IMR-90 (cell line): Measurements from ENCODE around the gene ELL2. TPM values are rescaled to one million over a fixed set of nuclear protein-coding genes. Genes with fewer than 3 reads are reported as not detected.

Experiments used
- ATAC-seq: fragments of 200-7000 bp; cut with Tn5 transposase; 2 replicates; pipeline ENCODE4 v1.9.1; 2020; ENCODE audit warnings: low read depth, mild to moderate bottlenecking, moderate library complexity
- BruUV-seq: library from RNA; stranded (reverse); fragments of 400-500 nt; replicated peaks from 2 replicates; lab custom pipeline; 2021; lab: Mats Ljungman, UMichigan
- CTCF ChIA-PET: fragments of 300-600 bp; formaldehyde crosslinking; extraction: SDS; loops from one replicate; lab custom pipeline; 2021; ENCODE audit warnings: antibody characterized with exemption; lab: Yijun Ruan, JAX
- POLR2A ChIA-PET: fragments of 300-600 bp; sonication (Branson Sonifier 250); formaldehyde crosslinking; loops from one replicate; lab custom pipeline; 2022; ENCODE audit warnings: antibody characterized with exemption; ENCODE audit not compliant: unreplicated experiment; lab: Charles Lee
- DNase-seq: peaks from one replicate; pipeline ENCODE4 v3.0.0; 2013
- H2AFZ ChIP-seq: replicated peaks from 2 replicates; pipeline ENCODE3; 2013; ENCODE audit warnings: low read length, mild to moderate bottlenecking; ENCODE audit not compliant: poor library complexity
- H2AK5ac ChIP-seq: 2 replicates; pipeline ENCODE4 v1.6.1; 2013; ENCODE audit warnings: low read depth, low read length, inconsistent platforms
- H2AK9ac ChIP-seq: replicated peaks from 2 replicates; pipeline ENCODE3; 2013; ENCODE audit warnings: mild to moderate bottlenecking, low read depth, low read length, moderate library complexity; ENCODE audit not compliant: poor library complexity
- H2BK120ac ChIP-seq: 2 replicates; pipeline ENCODE4 v1.6.1; 2013; ENCODE audit warnings: low read depth, low read length, inconsistent platforms
- H2BK15ac ChIP-seq: 3 replicates; pipeline ENCODE4 v1.6.1; 2013; ENCODE audit warnings: low read depth, low read length, inconsistent platforms
- H2BK20ac ChIP-seq: 2 replicates; pipeline ENCODE4 v1.6.1; 2013; ENCODE audit warnings: low read depth, mild to moderate bottlenecking, inconsistent platforms, low read length, moderate library complexity
- H2BK5ac ChIP-seq: 2 replicates; pipeline ENCODE4 v1.6.1; 2013; ENCODE audit warnings: mild to moderate bottlenecking, low read depth, low read length, inconsistent platforms; ENCODE audit not compliant: poor library complexity, severe bottlenecking
- H3K14ac ChIP-seq: replicated peaks from 2 replicates; pipeline ENCODE4 v1.6.1; 2013; ENCODE audit warnings: low read depth, low read length, inconsistent platforms
- H3K18ac ChIP-seq: 2 replicates; pipeline ENCODE4 v1.6.1; 2013; ENCODE audit warnings: low read depth, low read length, control low read depth
- H3K23ac ChIP-seq: 2 replicates; pipeline ENCODE4 v1.6.1; 2013; ENCODE audit warnings: low read depth, low read length, inconsistent platforms
- H3K27ac ChIP-seq: 2 replicates; pipeline ENCODE4 v1.5.1; 2013; ENCODE audit warnings: mild to moderate bottlenecking, control low read depth, low read length; ENCODE audit not compliant: insufficient read depth
- H3K27me3 ChIP-seq: 2 replicates; pipeline ENCODE4 v1.6.1; 2013; ENCODE audit warnings: low read length; ENCODE audit not compliant: control insufficient read depth, insufficient read depth
- H3K36me3 ChIP-seq: 2 replicates; pipeline ENCODE4 v1.6.1; 2013; ENCODE audit warnings: low read length, mixed read lengths; ENCODE audit not compliant: control insufficient read depth, insufficient read depth
- H3K4ac ChIP-seq: 2 replicates; pipeline ENCODE4 v1.6.1; 2013; ENCODE audit warnings: low read depth, low read length, inconsistent platforms
- H3K4me1 ChIP-seq: 2 replicates; pipeline ENCODE4 v1.6.1; 2013; ENCODE audit warnings: low read length, mixed read lengths; ENCODE audit not compliant: control insufficient read depth, insufficient read depth
- H3K4me2 ChIP-seq: 2 replicates; pipeline ENCODE4 v1.6.1; 2013; ENCODE audit warnings: low read depth, mild to moderate bottlenecking, control low read depth, low read length, moderate library complexity
- H3K4me3 ChIP-seq: 2 replicates; pipeline ENCODE4 v1.5.1; 2013; ENCODE audit warnings: low read depth, mild to moderate bottlenecking, control low read depth, low read length, moderate library complexity; ENCODE audit not compliant: insufficient read depth
- H3K56ac ChIP-seq: 2 replicates; pipeline ENCODE4 v1.6.1; 2013; ENCODE audit warnings: low read length, inconsistent platforms; ENCODE audit not compliant: insufficient read depth; ENCODE audit errors: extremely low read depth
- H3K79me1 ChIP-seq, 2 experiments: 2 replicates each; pipeline ENCODE4 v1.6.1; 2013; ENCODE audit warnings: low read length in 2 of 2, inconsistent platforms in 1 of 2, low read depth in 1 of 2
- H3K9ac ChIP-seq: 2 replicates; pipeline ENCODE4 v1.6.1; 2013; ENCODE audit warnings: low read depth, low read length, control low read depth
- H3K9me1 ChIP-seq: 2 replicates; pipeline ENCODE4 v1.6.1; 2013; ENCODE audit warnings: low read length, inconsistent platforms; ENCODE audit not compliant: insufficient read depth
- H3K9me3 ChIP-seq: 2 replicates; pipeline ENCODE4 v1.6.1; 2013; ENCODE audit warnings: low read length; ENCODE audit not compliant: control insufficient read depth, insufficient read depth
- H4K20me1 ChIP-seq: 2 replicates; pipeline ENCODE4 v1.6.1; 2013; ENCODE audit warnings: low read length, inconsistent platforms; ENCODE audit not compliant: insufficient read depth
- H4K5ac ChIP-seq: 2 replicates; pipeline ENCODE4 v1.6.1; 2013; ENCODE audit warnings: mild to moderate bottlenecking, low read depth, low read length, control low read depth
- H4K8ac ChIP-seq, 2 experiments: 2 replicates each; pipeline ENCODE4 v1.6.1; 2013; ENCODE audit warnings: low read depth in 2 of 2, low read length in 2 of 2, control low read depth in 1 of 2, inconsistent platforms in 1 of 2
- H4K91ac ChIP-seq: 2 replicates; pipeline ENCODE4 v1.6.1; 2013; ENCODE audit warnings: low read depth, low read length, inconsistent platforms; ENCODE audit not compliant: insufficient read depth
- CEBPB ChIP-seq: IDR thresholded peaks from 2 replicates; pipeline ENCODE4 v1.6.1; 2012; ENCODE audit warnings: low read depth, low read length, improper control_type of control experiment
- CHD1 ChIP-seq: IDR thresholded peaks from 2 replicates; pipeline ENCODE4 v1.6.1; 2012; ENCODE audit warnings: low read depth, low read length, improper control_type of control experiment
- FOS ChIP-seq: fragments of 150-350 bp; IDR thresholded peaks from 2 replicates; pipeline ENCODE4 v1.6.1; 2016; ENCODE audit warnings: low read depth, low read length
- MAFK ChIP-seq: IDR thresholded peaks from 2 replicates; pipeline ENCODE4 v1.6.1; 2012; ENCODE audit warnings: low read depth, low read length, improper control_type of control experiment
- MAZ ChIP-seq: IDR thresholded peaks from 2 replicates; pipeline ENCODE4 v1.6.1; 2012; ENCODE audit warnings: low read depth, mild to moderate bottlenecking, low read length, improper control_type of control experiment, moderate library complexity, borderline replicate concordance
- MXI1 ChIP-seq: IDR thresholded peaks from 2 replicates; pipeline ENCODE4 v1.6.1; 2012; ENCODE audit warnings: low read depth, mild to moderate bottlenecking, low read length, moderate library complexity, borderline replicate concordance
- NFE2L2 ChIP-seq: fragments of 150-350 bp; IDR thresholded peaks from 2 replicates; pipeline ENCODE4 v1.6.1; 2016; ENCODE audit warnings: low read depth, mild to moderate bottlenecking, low read length
- POLR2A ChIP-seq: IDR thresholded peaks from 2 replicates; pipeline ENCODE4 v1.6.1; 2012; ENCODE audit warnings: mild to moderate bottlenecking, low read depth, low read length
- RCOR1 ChIP-seq: IDR thresholded peaks from 2 replicates; pipeline ENCODE4 v1.6.1; 2012; ENCODE audit warnings: mild to moderate bottlenecking, low read length, improper control_type of control experiment; ENCODE audit not compliant: insufficient replicate concordance
- RFX5 ChIP-seq: IDR thresholded peaks from 2 replicates; pipeline ENCODE4 v1.8.0; 2012; ENCODE audit warnings: low read depth, mild to moderate bottlenecking, low read length, moderate library complexity
- SMC3 ChIP-seq: fragments of 150-350 bp; IDR thresholded peaks from 2 replicates; pipeline ENCODE4 v1.6.1; 2016; ENCODE audit warnings: low read depth, mild to moderate bottlenecking, antibody characterized with exemption, low read length, moderate library complexity
- whole genome bisulfite sequencing, 2 experiments: methylation state at CpG; one replicate each; pipeline versions ENCODE4 v1.1.5 to v1.1.7; 2013; ENCODE audit warnings: missing lambda C conversion rate in 2 of 2; ENCODE audit not compliant: insufficient read length in 1 of 2; ENCODE audit errors: extremely low coverage in 2 of 2; 5-methylcytosine and 5-hydroxymethylcytosine counted together
- dilution Hi-C: fragments of 300-500 bp; cut with HindIII; formaldehyde crosslinking; loops from one replicate; pipeline ENCODE4 v1.14.3; 2018; ENCODE audit warnings: low sequenced_read_pairs; ENCODE audit not compliant: unreplicated experiment
- in situ Hi-C: fragments of 300-500 bp; cut with MboI; formaldehyde crosslinking; loops from 3 replicates; pipeline ENCODE4 v1.14.3; 2019; ENCODE audit warnings: low sequenced_read_pairs, inconsistent platforms, mixed read lengths
- intact Hi-C: fragments of 100-400 bp; cut with micrococcal nuclease; formaldehyde crosslinking; loops from 2 replicates; pipeline ENCODE4 v1.10.0; 2022
- polyA plus RNA-seq, 3 experiments: library from polyadenylated mRNA; depleted of rRNA; stranded (reverse); fragments of >200 nt; gene quantifications; 2 replicates each; pipeline ENCODE4 v1.2.3, GENCODE V29; 2012; ENCODE audit warnings: low replicate concordance in 1 of 3
- total RNA-seq: library from RNA; depleted of rRNA; stranded (reverse); fragments of >200 nt; gene quantifications from 2 replicates; pipeline ENCODE4 v1.2.3, GENCODE V29; 2012
- TF ChIP-seq, protein P1 (sequence below): fragments of 150-350 bp; IDR thresholded peaks from 2 replicates; pipeline ENCODE4 v1.6.1; 2017; ENCODE audit warnings: mild to moderate bottlenecking, antibody characterized with exemption, low read length, low read depth
- TF ChIP-seq, protein P2 (sequence below): conservative IDR thresholded peaks from 2 replicates; pipeline ENCODE4 v1.5.1; 2012; ENCODE audit warnings: mild to moderate bottlenecking, low read depth, low read length, improper control_type of control experiment
- TF ChIP-seq, protein P3 (sequence below): fragments of 150-350 bp; IDR thresholded peaks from 2 replicates; pipeline ENCODE4 v1.6.1; 2016; ENCODE audit warnings: low read depth, mild to moderate bottlenecking, low read length, moderate library complexity, borderline replicate concordance

ELL2 gene
- total and polyA plus RNA-seq, 2 of the 4 experiments (the other 2 are of a cell fraction) = 61.4 to 92.5 TPM

DNA sequence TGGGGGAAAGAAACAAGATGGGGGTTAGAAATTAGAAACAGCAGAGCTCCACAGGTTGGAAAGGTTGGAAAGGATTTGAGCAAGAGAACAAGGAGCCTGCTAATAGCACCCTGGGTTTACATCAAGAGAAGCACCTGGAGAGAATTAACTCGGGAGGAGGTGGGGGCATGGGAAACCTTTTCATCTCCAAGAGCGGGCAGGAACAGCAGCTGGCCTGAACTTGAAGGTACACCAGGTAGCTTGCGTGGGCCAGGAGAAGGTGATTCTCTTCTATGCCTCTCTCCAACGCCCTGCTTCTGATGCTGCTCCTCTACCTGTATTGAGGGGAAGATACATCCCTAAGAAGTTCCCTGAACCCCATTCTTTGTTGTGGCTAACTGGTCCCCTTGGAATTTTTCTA is 102.0 kb downstream of the ELL2 start:
- Histone ChIP-seq H3K9me1 (peaks cover 29% of the 10 kb centered on the region), H2BK15ac (peak overlapping the region; percentile 94), H3K9ac (peak overlapping the region; percentile 69), H3K36me3 (no peaks in the 10 kb centered on the region), H4K20me1 (no peaks in the 10 kb centered on the region), H3K9me3 (no peaks in the 10 kb centered on the region), H3K4ac (peak overlapping the region; percentile 100), H3K56ac (peak overlapping the region; percentile 90), H3K4me1 (peaks cover 41% of the 10 kb centered on the region), H3K27me3 (no peaks in the 10 kb centered on the region), H4K91ac (peak overlapping the region; percentile 100), H2AK5ac (peak overlapping the region; percentile 99), H3K4me2 (peak overlapping the region; percentile 60), H2BK120ac (peak overlapping the region; percentile 100), H3K23ac (peak overlapping the region; percentile 96), H3K14ac (peak overlapping the region; percentile 99), H3K18ac (peak overlapping the region; percentile 100), H2BK20ac (peak overlapping the region; percentile 100), H3K79me1 (peaks cover 4 to 55% of the 10 kb centered on the region in 2 experiments; a peak in 3 of 4 replicates), H2AK9ac (peak overlapping the region; percentile 96), H2BK5ac (peak overlapping the region; percentile 97), H3K27ac (peak overlapping the region; percentile 96), H2AFZ (peak overlapping the region; percentile 46), H4K5ac (peak overlapping the region; percentile 97), H4K8ac (peak overlapping the region; percentile 88 to 98), H3K4me3 (no peak overlapping the region)
- ChIA-PET POLR2A (no interaction called here), CTCF (interaction anchor here (1.0 to 1.4 kb wide), 2 partner anchors 384 to 477 kb away, joined by 3 read pairs; no protein-coding TSS in a partner anchor)
- in situ Hi-C loops = loop anchor here (5.0 to 10.0 kb wide), 3 partner anchors 88 to 745 kb away; no protein-coding TSS in a partner anchor
- no peak for DNase-seq
- TF ChIP-seq FOS = no peak
- TF ChIP-seq, protein P1, sequence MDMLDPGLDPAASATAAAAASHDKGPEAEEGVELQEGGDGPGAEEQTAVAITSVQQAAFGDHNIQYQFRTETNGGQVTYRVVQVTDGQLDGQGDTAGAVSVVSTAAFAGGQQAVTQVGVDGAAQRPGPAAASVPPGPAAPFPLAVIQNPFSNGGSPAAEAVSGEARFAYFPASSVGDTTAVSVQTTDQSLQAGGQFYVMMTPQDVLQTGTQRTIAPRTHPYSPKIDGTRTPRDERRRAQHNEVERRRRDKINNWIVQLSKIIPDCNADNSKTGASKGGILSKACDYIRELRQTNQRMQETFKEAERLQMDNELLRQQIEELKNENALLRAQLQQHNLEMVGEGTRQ = no peak
- no peak for TF ChIP-seq CHD1
- no peak for TF ChIP-seq SMC3
- TF ChIP-seq, protein P2, sequence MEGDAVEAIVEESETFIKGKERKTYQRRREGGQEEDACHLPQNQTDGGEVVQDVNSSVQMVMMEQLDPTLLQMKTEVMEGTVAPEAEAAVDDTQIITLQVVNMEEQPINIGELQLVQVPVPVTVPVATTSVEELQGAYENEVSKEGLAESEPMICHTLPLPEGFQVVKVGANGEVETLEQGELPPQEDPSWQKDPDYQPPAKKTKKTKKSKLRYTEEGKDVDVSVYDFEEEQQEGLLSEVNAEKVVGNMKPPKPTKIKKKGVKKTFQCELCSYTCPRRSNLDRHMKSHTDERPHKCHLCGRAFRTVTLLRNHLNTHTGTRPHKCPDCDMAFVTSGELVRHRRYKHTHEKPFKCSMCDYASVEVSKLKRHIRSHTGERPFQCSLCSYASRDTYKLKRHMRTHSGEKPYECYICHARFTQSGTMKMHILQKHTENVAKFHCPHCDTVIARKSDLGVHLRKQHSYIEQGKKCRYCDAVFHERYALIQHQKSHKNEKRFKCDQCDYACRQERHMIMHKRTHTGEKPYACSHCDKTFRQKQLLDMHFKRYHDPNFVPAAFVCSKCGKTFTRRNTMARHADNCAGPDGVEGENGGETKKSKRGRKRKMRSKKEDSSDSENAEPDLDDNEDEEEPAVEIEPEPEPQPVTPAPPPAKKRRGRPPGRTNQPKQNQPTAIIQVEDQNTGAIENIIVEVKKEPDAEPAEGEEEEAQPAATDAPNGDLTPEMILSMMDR = no peak
- TF ChIP-seq CEBPB = no peak
- no peak for TF ChIP-seq MAFK
- TF ChIP-seq, protein P3, sequence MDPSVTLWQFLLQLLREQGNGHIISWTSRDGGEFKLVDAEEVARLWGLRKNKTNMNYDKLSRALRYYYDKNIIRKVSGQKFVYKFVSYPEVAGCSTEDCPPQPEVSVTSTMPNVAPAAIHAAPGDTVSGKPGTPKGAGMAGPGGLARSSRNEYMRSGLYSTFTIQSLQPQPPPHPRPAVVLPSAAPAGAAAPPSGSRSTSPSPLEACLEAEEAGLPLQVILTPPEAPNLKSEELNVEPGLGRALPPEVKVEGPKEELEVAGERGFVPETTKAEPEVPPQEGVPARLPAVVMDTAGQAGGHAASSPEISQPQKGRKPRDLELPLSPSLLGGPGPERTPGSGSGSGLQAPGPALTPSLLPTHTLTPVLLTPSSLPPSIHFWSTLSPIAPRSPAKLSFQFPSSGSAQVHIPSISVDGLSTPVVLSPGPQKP = no peak
- TF ChIP-seq MXI1 = no peak
- TF ChIP-seq MAZ = no peak
- TF ChIP-seq RFX5 = no peak
- no peak for TF ChIP-seq NFE2L2
- TF ChIP-seq POLR2A = no peak
- TF ChIP-seq RCOR1 = no peak
- no peak for ATAC-seq
- dilution Hi-C loops = no loop called here
- WGBS, 2 experiments = no CpG with 5 or more reads among the region's 4 CpGs
- intact Hi-C loops = loop anchor here (1.0 to 10.0 kb wide), 7 partner anchors 102 to 439 kb away; partner anchors contain the start of gene ELL2
- no TSS peak for BruUV-seq
